Naive B cell (primary cell): Measurements from ENCODE around the gene BET1. TPM values are rescaled to one million over a fixed set of nuclear protein-coding genes. Genes with fewer than 3 reads are reported as not detected.
"Not testable (repeated sequence)": the region's sequence is repeated elsewhere in the genome, so short reads cannot be mapped to it uniquely, and the experiment has no call there.

Experiments used
- ATAC-seq, 2 donors: fragments of 150-1000 bp; cut with Tn5 transposase; 2 replicates each; pipeline ENCODE4 v1.10.0; 2021; ENCODE audit warnings: low read depth in 2 of 2, mild to moderate bottlenecking in 2 of 2, moderate library complexity in 2 of 2
- DNase-seq: peaks from one replicate; pipeline ENCODE4 v3.0.0; 2022
- H3K27ac Mint-ChIP-seq, 6 donors: one replicate each; pipeline ENCODE4 v1.8.0; 2020 to 2022; ENCODE audit warnings: mild to moderate bottlenecking in 6 of 6, mixed read lengths in 6 of 6, moderate library complexity in 5 of 6, inconsistent platforms in 2 of 6
- H3K27me3 Mint-ChIP-seq, 3 donors: one replicate each; pipeline ENCODE4 v1.8.0; 2021 to 2022; ENCODE audit warnings: mixed read lengths in 3 of 3, mild to moderate bottlenecking in 1 of 3
- H3K36me3 Mint-ChIP-seq, 2 donors: one replicate each; pipeline ENCODE4 v1.8.0; 2020 to 2022; ENCODE audit warnings: mixed read lengths in 2 of 2, inconsistent platforms in 1 of 2, mild to moderate bottlenecking in 1 of 2
- H3K4me1 Mint-ChIP-seq, 3 donors: one replicate each; pipeline ENCODE4 v1.8.0; 2020 to 2022; ENCODE audit warnings: mixed read lengths in 3 of 3, inconsistent platforms in 1 of 3, mild to moderate bottlenecking in 1 of 3, moderate library complexity in 1 of 3
- H3K4me3 Mint-ChIP-seq, 8 donors: one replicate each; pipeline ENCODE4 v1.8.0; 2020 to 2022; ENCODE audit warnings: mild to moderate bottlenecking in 8 of 8, mixed read lengths in 8 of 8, moderate library complexity in 8 of 8, inconsistent platforms in 2 of 8
- H3K9me3 Mint-ChIP-seq, 7 donors: one replicate each; pipeline ENCODE4 v1.8.0; 2020 to 2022; ENCODE audit warnings: mixed read lengths in 7 of 7, mild to moderate bottlenecking in 5 of 7, inconsistent platforms in 2 of 7, moderate library complexity in 1 of 7
- polyA plus RNA-seq, 6 donors: library from polyadenylated mRNA; unstranded; fragments of 300-500 nt; fragmentation: Illumina TruSeq; gene quantifications; one replicate each; pipeline ENCODE4 v1.2.3, GENCODE V29; 2021; ENCODE audit warnings: low read depth in 6 of 6

The BET1 gene
- polyA plus RNA-seq, 6 donors from 2014 or later, result 16.5 to 29.3 (median 26.8) TPM

- Mint-ChIP-seq H3K9me3 (peaks cover 0 to 3% (median 0%) of the 10 kb centered on the region in 7 donors), H3K27me3 (no peaks in the 10 kb centered on the region), H3K4me3 (peak overlapping the region in 1 of 8 donors; percentile 55), H3K36me3 (no peaks in the 10 kb centered on the region), H3K4me1 (peaks cover 8 to 37% (median 19%) of the 10 kb centered on the region in 3 donors), H3K27ac (no peak overlapping the region)
- no peak for ATAC-seq
- DNase-seq, result no peak
Observed at GRCh38 chr7:94040254-94040653, 36.1 kb upstream of the BET1 start.

GRCh38 chr7:94039368-94040035 lies 35.3 kb upstream of the BET1 start:
- Mint-ChIP-seq H3K27ac (peak overlapping the region in 2 of 6 donors; percentile 57 to 83), H3K36me3 (no peaks in the 10 kb centered on the region), H3K27me3 (no peaks in the 10 kb centered on the region), H3K4me3 (peak overlapping the region in 2 of 8 donors; percentile 16 to 38), H3K9me3 (peaks cover 0 to 3% (median 0%) of the 10 kb centered on the region in 7 donors), H3K4me1 (peaks cover 8 to 37% (median 19%) of the 10 kb centered on the region in 3 donors)
- ATAC-seq (peak in 1 of 2 donors; percentile 48), DNase-seq (no peak)

GRCh38 chr7:94031865-94032264 lies 27.7 kb upstream of the BET1 start:
- peaks cover 0 to 5% of the 10 kb centered on the region in 2 donors for H3K36me3 Mint-ChIP-seq
- peaks cover 0 to 18% (median 4%) of the 10 kb centered on the region in 3 donors for H3K4me1 Mint-ChIP-seq
- no peak overlapping the region for H3K4me3 Mint-ChIP-seq
- peaks cover 0 to 6% (median 0%) of the 10 kb centered on the region in 3 donors for H3K27me3 Mint-ChIP-seq
- H3K27ac Mint-ChIP-seq, result peak overlapping the region in 3 of 6 donors; percentile 26 to 73 (median 38)
- ATAC-seq (no peak), DNase-seq (no peak)
- H3K9me3 Mint-ChIP-seq, result peaks cover 0 to 2% (median 0%) of the 10 kb centered on the region in 7 donors

GRCh38 chr7:94030634-94031033 lies 26.5 kb upstream of the BET1 start:
- no peak for ATAC-seq
- peaks cover 0 to 2% (median 0%) of the 10 kb centered on the region in 7 donors for H3K9me3 Mint-ChIP-seq

GRCh38 chr7:94029976-94030375 lies 25.8 kb upstream of the BET1 start:
- Mint-ChIP-seq H3K36me3 (peaks cover 0 to 5% of the 10 kb centered on the region in 2 donors), H3K27ac (no peak overlapping the region)
- DNase-seq, result no peak

More at GRCh38 chr7:94030634-94031033, 26.5 kb upstream of the BET1 start:
- Mint-ChIP-seq H3K4me3 (no peak overlapping the region), H3K36me3 (peaks cover 0 to 5% of the 10 kb centered on the region in 2 donors), H3K27ac (no peak overlapping the region), H3K27me3 (peaks cover 0 to 6% (median 0%) of the 10 kb centered on the region in 3 donors), H3K4me1 (peaks cover 0 to 9% (median 4%) of the 10 kb centered on the region in 3 donors)
- no peak for DNase-seq

GRCh38 chr7:94028768-94029167 lies 24.6 kb upstream of the BET1 start:
- Mint-ChIP-seq H3K36me3 (peaks cover 0 to 5% of the 10 kb centered on the region in 2 donors), H3K4me1 (peaks cover 0 to 7% (median 4%) of the 10 kb centered on the region in 3 donors), H3K4me3 (no peak overlapping the region), H3K9me3 (peaks cover 0 to 2% (median 0%) of the 10 kb centered on the region in 7 donors), H3K27me3 (peaks cover 0 to 6% (median 0%) of the 10 kb centered on the region in 3 donors), H3K27ac (no peak overlapping the region)
- ATAC-seq (no peak), DNase-seq (no peak)

More at GRCh38 chr7:94029976-94030375, 25.8 kb upstream of the BET1 start:
- Mint-ChIP-seq H3K4me3 (peak overlapping the region in 1 of 8 donors; percentile 37), H3K4me1 (peaks cover 0 to 7% (median 4%) of the 10 kb centered on the region in 3 donors), H3K27me3 (peaks cover 0 to 6% (median 0%) of the 10 kb centered on the region in 3 donors), H3K9me3 (peaks cover 0 to 2% (median 0%) of the 10 kb centered on the region in 7 donors)
- ATAC-seq, result no peak

GRCh38 chr7:94026619-94027018 lies 22.5 kb upstream of the BET1 start:
- peaks cover 9 to 16% (median 10%) of the 10 kb centered on the region in 3 donors for H3K4me1 Mint-ChIP-seq
- not testable (repeated sequence) for ATAC-seq

GRCh38 chr7:94022550-94022949 lies 18.4 kb upstream of the BET1 start:
- H3K36me3 Mint-ChIP-seq, result no peaks in the 10 kb centered on the region
- H3K9me3 Mint-ChIP-seq, result peaks cover 0 to 7% (median 1%) of the 10 kb centered on the region in 7 donors
- DNase-seq (peak; percentile 39), ATAC-seq (peak; percentile 94 to 95)
- H3K27ac Mint-ChIP-seq, result peak overlapping the region in 5 of 6 donors; percentile 18 to 86 (median 38)
- H3K4me3 Mint-ChIP-seq, result peak overlapping the region in 1 of 8 donors; percentile 16
- H3K27me3 Mint-ChIP-seq, result no peaks in the 10 kb centered on the region
- H3K4me1 Mint-ChIP-seq, result peaks cover 5 to 10% (median 9%) of the 10 kb centered on the region in 3 donors

More at GRCh38 chr7:94026619-94027018, 22.5 kb upstream of the BET1 start:
- H3K36me3 Mint-ChIP-seq, H3K27me3 Mint-ChIP-seq, H3K4me3 Mint-ChIP-seq, H3K9me3 Mint-ChIP-seq, DNase-seq: not testable (repeated sequence)
- H3K27ac Mint-ChIP-seq, result peak overlapping the region in 1 of 6 donors; percentile 39

- Mint-ChIP-seq H3K4me3 (no peak overlapping the region), H3K9me3 (peaks cover 0 to 6% (median 0%) of the 10 kb centered on the region in 7 donors)
Observed at GRCh38 chr7:94016786-94017185, 12.6 kb upstream of the BET1 start.

GRCh38 chr7:94015538-94015937 lies 11.4 kb upstream of the BET1 start:
- Mint-ChIP-seq H3K27me3 (peaks cover 0 to 11% (median 0%) of the 10 kb centered on the region in 3 donors), H3K9me3 (peaks cover 0 to 6% (median 0%) of the 10 kb centered on the region in 7 donors), H3K4me1 (peaks cover 0 to 1% (median 0%) of the 10 kb centered on the region in 3 donors), H3K36me3 (no peaks in the 10 kb centered on the region), H3K4me3 (no peak overlapping the region), H3K27ac (no peak overlapping the region)
- DNase-seq, result no peak
- no peak for ATAC-seq

More at GRCh38 chr7:94016786-94017185, 12.6 kb upstream of the BET1 start:
- H3K36me3 Mint-ChIP-seq, result no peaks in the 10 kb centered on the region
- peaks cover 0 to 11% (median 0%) of the 10 kb centered on the region in 3 donors for H3K27me3 Mint-ChIP-seq
- H3K27ac Mint-ChIP-seq, result no peak overlapping the region
- peaks cover 0 to 1% (median 0%) of the 10 kb centered on the region in 3 donors for H3K4me1 Mint-ChIP-seq
- no peak for DNase-seq
- no peak for ATAC-seq

- Mint-ChIP-seq H3K27me3 (peaks cover 0 to 11% (median 0%) of the 10 kb centered on the region in 3 donors), H3K27ac (no peak overlapping the region), H3K36me3 (no peaks in the 10 kb centered on the region), H3K4me3 (no peak overlapping the region), H3K4me1 (peaks cover 0 to 1% (median 0%) of the 10 kb centered on the region in 3 donors), H3K9me3 (peaks cover 0 to 6% (median 0%) of the 10 kb centered on the region in 7 donors)
- ATAC-seq (no peak), DNase-seq (no peak)
Observed at GRCh38 chr7:94012746-94013145, 8.6 kb upstream of the BET1 start.

- H3K9me3 Mint-ChIP-seq, result peaks cover 0 to 6% (median 0%) of the 10 kb centered on the region in 7 donors
- H3K27ac Mint-ChIP-seq, result no peak overlapping the region
- H3K4me3 Mint-ChIP-seq, result no peak overlapping the region
- DNase-seq, result no peak
- ATAC-seq, result no peak
- peaks cover 0 to 1% (median 0%) of the 10 kb centered on the region in 3 donors for H3K4me1 Mint-ChIP-seq
- H3K27me3 Mint-ChIP-seq, result peaks cover 0 to 11% (median 0%) of the 10 kb centered on the region in 3 donors
- H3K36me3 Mint-ChIP-seq, result no peaks in the 10 kb centered on the region
Observed at GRCh38 chr7:94011714-94012353, 7.7 kb upstream of the BET1 start.

- H3K27me3 Mint-ChIP-seq, result peaks cover 4 to 6% (median 5%) of the 10 kb centered on the region in 3 donors
- peak overlapping the region in 1 of 6 donors; percentile 80 for H3K27ac Mint-ChIP-seq
- H3K9me3 Mint-ChIP-seq, result peaks cover 0 to 6% (median 0%) of the 10 kb centered on the region in 7 donors
- H3K4me1 Mint-ChIP-seq, result peaks cover 5 to 18% (median 15%) of the 10 kb centered on the region in 3 donors
- DNase-seq (no peak), ATAC-seq (no peak)
- no peaks in the 10 kb centered on the region for H3K36me3 Mint-ChIP-seq
- H3K4me3 Mint-ChIP-seq, result no peak overlapping the region
Observed at GRCh38 chr7:94008537-94008936, 4.4 kb upstream of the BET1 start.
